ENCODE measurements around the gene SNX22.

- TF ChIP-seq CTCF (IDR thresholded peaks at IDR 0.05) (no peak), EP300 (IDR thresholded peaks at IDR 0.05) (no peak), POLR2AphosphoS5 (IDR thresholded peaks at IDR 0.05) (no peak)
Measured at GRCh38 chr15:64107337-64107736, 44.2 kb upstream of the SNX22 start.

Data from esophagus muscularis mucosa (tissue), 4 donors.